Stimulated activated naive CD8-positive, alpha-beta T cell treated with anti-CD3 and anti-CD28 coated beads, Interleukin-15, Interleukin-2, amounts not matched to agents 100 ng/mL and 50 ng/mL, for 24 hours (primary cell): ENCODE measurements around the gene ABCA2.

Experiments
- H3K27ac Mint-ChIP-seq: one replicate; pipeline ENCODE4 v1.8.0; 2021; ENCODE audit warnings: mild to moderate bottlenecking, mixed read lengths
- H3K27me3 Mint-ChIP-seq: one replicate; pipeline ENCODE4 v1.8.0; 2021; ENCODE audit warnings: mixed read lengths
- H3K36me3 Mint-ChIP-seq: one replicate; pipeline ENCODE4 v1.8.0; 2021; ENCODE audit warnings: low read depth, mixed read lengths
- H3K4me1 Mint-ChIP-seq: one replicate; pipeline ENCODE4 v1.8.0; 2021; ENCODE audit warnings: low read depth, mixed read lengths
- H3K4me3 Mint-ChIP-seq: one replicate; pipeline ENCODE4 v1.8.0; 2021; ENCODE audit warnings: mild to moderate bottlenecking, mixed read lengths
- H3K9me3 Mint-ChIP-seq: one replicate; pipeline ENCODE4 v1.8.0; 2021; ENCODE audit warnings: mixed read lengths

Gene ABCA2

GRCh38 chr9:136982232-136983051, 45.6 kb downstream of the ABCA2 start, which contains the start of gene LCNL1:
TSS of gene LCNL1 (plus strand) at chr9:136982993. CDS start at chr9:136983587, 594 bp downstream.
- H3K36me3 Mint-ChIP-seq, result no peaks in the 10 kb centered on the region
- peaks cover 15% of the 10 kb centered on the region for H3K27me3 Mint-ChIP-seq
- H3K9me3 Mint-ChIP-seq, result no peaks in the 10 kb centered on the region
- no peak within 1 kb of the TSS for H3K27ac Mint-ChIP-seq
- H3K4me1 Mint-ChIP-seq, result no peaks in the 10 kb centered on the region
- no peak within 1 kb of the TSS for H3K4me3 Mint-ChIP-seq

GRCh38 chr9:136981588-136982231, 46.3 kb downstream of the ABCA2 start:
- no peak overlapping the region for H3K27ac Mint-ChIP-seq
- H3K4me1 Mint-ChIP-seq, result no peaks in the 10 kb centered on the region
- peaks cover 12% of the 10 kb centered on the region for H3K27me3 Mint-ChIP-seq
- no peak overlapping the region for H3K4me3 Mint-ChIP-seq
- no peaks in the 10 kb centered on the region for H3K36me3 Mint-ChIP-seq
- no peaks in the 10 kb centered on the region for H3K9me3 Mint-ChIP-seq

GRCh38 chr9:136980669-136981478, 47.2 kb downstream of the ABCA2 start:
- no peak overlapping the region for H3K4me3 Mint-ChIP-seq
- H3K4me1 Mint-ChIP-seq, result peaks cover 6% of the 10 kb centered on the region
- peaks cover 6% of the 10 kb centered on the region for H3K27me3 Mint-ChIP-seq
- H3K27ac Mint-ChIP-seq, result no peak overlapping the region
- H3K36me3 Mint-ChIP-seq, result no peaks in the 10 kb centered on the region
- no peaks in the 10 kb centered on the region for H3K9me3 Mint-ChIP-seq

- H3K27me3 Mint-ChIP-seq, result peaks cover 6% of the 10 kb centered on the region
Measured at GRCh38 chr9:136979769-136980587, 48.1 kb downstream of the ABCA2 start.

GRCh38 chr9:136978865-136979544, 49.0 kb downstream of the ABCA2 start:
- H3K36me3 Mint-ChIP-seq, result no peaks in the 10 kb centered on the region
- H3K27ac Mint-ChIP-seq, result no peak overlapping the region
- peaks cover 4% of the 10 kb centered on the region for H3K27me3 Mint-ChIP-seq
- peaks cover 17% of the 10 kb centered on the region for H3K4me1 Mint-ChIP-seq
- no peak overlapping the region for H3K4me3 Mint-ChIP-seq
- no peaks in the 10 kb centered on the region for H3K9me3 Mint-ChIP-seq

More at GRCh38 chr9:136979769-136980587, 48.1 kb downstream of the ABCA2 start:
- Mint-ChIP-seq H3K27ac (no peak overlapping the region), H3K4me1 (peaks cover 14% of the 10 kb centered on the region), H3K9me3 (no peaks in the 10 kb centered on the region), H3K4me3 (no peak overlapping the region), H3K36me3 (no peaks in the 10 kb centered on the region)

GRCh38 chr9:136978073-136978864, 49.8 kb downstream of the ABCA2 start:
- H3K27ac Mint-ChIP-seq, result no peak overlapping the region
- H3K4me3 Mint-ChIP-seq, result no peak overlapping the region
- no peaks in the 10 kb centered on the region for H3K27me3 Mint-ChIP-seq
- peaks cover 17% of the 10 kb centered on the region for H3K4me1 Mint-ChIP-seq
- no peaks in the 10 kb centered on the region for H3K36me3 Mint-ChIP-seq
- no peaks in the 10 kb centered on the region for H3K9me3 Mint-ChIP-seq

GRCh38 chr9:136977649-136978072, 50.4 kb downstream of the ABCA2 start:
- Mint-ChIP-seq H3K27ac (no peak overlapping the region), H3K4me1 (peaks cover 17% of the 10 kb centered on the region), H3K4me3 (no peak overlapping the region), H3K9me3 (no peaks in the 10 kb centered on the region), H3K36me3 (no peaks in the 10 kb centered on the region), H3K27me3 (no peaks in the 10 kb centered on the region)

GRCh38 chr9:136977223-136977622, 50.8 kb downstream of the ABCA2 start, which contains the start of gene PTGDS:
TSS of gene PTGDS (plus strand) at chr9:136977504. CDS start at chr9:136977579, 75 bp downstream.
- Mint-ChIP-seq H3K27me3 (no peaks in the 10 kb centered on the region), H3K4me3 (no peak within 1 kb of the TSS), H3K4me1 (peaks cover 17% of the 10 kb centered on the region), H3K36me3 (no peaks in the 10 kb centered on the region), H3K9me3 (no peaks in the 10 kb centered on the region), H3K27ac (no peak within 1 kb of the TSS)

- no peak overlapping the region for H3K27ac Mint-ChIP-seq
- H3K27me3 Mint-ChIP-seq, result no peaks in the 10 kb centered on the region
- no peak overlapping the region for H3K4me3 Mint-ChIP-seq
Measured at GRCh38 chr9:136975644-136976043, 52.4 kb downstream of the ABCA2 start.

GRCh38 chr9:136974817-136975535, 53.1 kb downstream of the ABCA2 start:
- Mint-ChIP-seq H3K36me3 (no peaks in the 10 kb centered on the region), H3K27ac (no peak overlapping the region), H3K4me3 (no peak overlapping the region), H3K4me1 (peaks cover 17% of the 10 kb centered on the region), H3K27me3 (no peaks in the 10 kb centered on the region), H3K9me3 (no peaks in the 10 kb centered on the region)

More at GRCh38 chr9:136975644-136976043, 52.4 kb downstream of the ABCA2 start:
- H3K9me3 Mint-ChIP-seq, result no peaks in the 10 kb centered on the region
- H3K36me3 Mint-ChIP-seq, result no peaks in the 10 kb centered on the region
- peaks cover 17% of the 10 kb centered on the region for H3K4me1 Mint-ChIP-seq

GRCh38 chr9:136973618-136974617, 54.1 kb downstream of the ABCA2 start:
- Mint-ChIP-seq H3K27me3 (no peaks in the 10 kb centered on the region), H3K27ac (no peak overlapping the region), H3K9me3 (no peaks in the 10 kb centered on the region), H3K36me3 (no peaks in the 10 kb centered on the region), H3K4me1 (peaks cover 17% of the 10 kb centered on the region), H3K4me3 (no peak overlapping the region)

- H3K27me3 Mint-ChIP-seq, result no peaks in the 10 kb centered on the region
- no peak overlapping the region for H3K4me3 Mint-ChIP-seq
- H3K36me3 Mint-ChIP-seq, result no peaks in the 10 kb centered on the region
- peaks cover 17% of the 10 kb centered on the region for H3K4me1 Mint-ChIP-seq
- no peaks in the 10 kb centered on the region for H3K9me3 Mint-ChIP-seq
- H3K27ac Mint-ChIP-seq, result no peak overlapping the region
Measured at GRCh38 chr9:136972743-136973142, 55.3 kb downstream of the ABCA2 start.
